ENCODE data around the gene MGAT3. TPM values are rescaled to one million over a fixed set of nuclear protein-coding genes. Genes with fewer than 3 reads are reported as not detected.
A peak's percentile ranks its signal among the peaks of the same experiment; 100 is the strongest.

Gene MGAT3
- total and polyA plus RNA-seq, 2 of the 8 experiments (the other 6 are each of a cell fraction or from before 2014, with no cell fraction given) = 4.3 to 9.2 TPM

- TF ChIP-seq, protein P1, sequence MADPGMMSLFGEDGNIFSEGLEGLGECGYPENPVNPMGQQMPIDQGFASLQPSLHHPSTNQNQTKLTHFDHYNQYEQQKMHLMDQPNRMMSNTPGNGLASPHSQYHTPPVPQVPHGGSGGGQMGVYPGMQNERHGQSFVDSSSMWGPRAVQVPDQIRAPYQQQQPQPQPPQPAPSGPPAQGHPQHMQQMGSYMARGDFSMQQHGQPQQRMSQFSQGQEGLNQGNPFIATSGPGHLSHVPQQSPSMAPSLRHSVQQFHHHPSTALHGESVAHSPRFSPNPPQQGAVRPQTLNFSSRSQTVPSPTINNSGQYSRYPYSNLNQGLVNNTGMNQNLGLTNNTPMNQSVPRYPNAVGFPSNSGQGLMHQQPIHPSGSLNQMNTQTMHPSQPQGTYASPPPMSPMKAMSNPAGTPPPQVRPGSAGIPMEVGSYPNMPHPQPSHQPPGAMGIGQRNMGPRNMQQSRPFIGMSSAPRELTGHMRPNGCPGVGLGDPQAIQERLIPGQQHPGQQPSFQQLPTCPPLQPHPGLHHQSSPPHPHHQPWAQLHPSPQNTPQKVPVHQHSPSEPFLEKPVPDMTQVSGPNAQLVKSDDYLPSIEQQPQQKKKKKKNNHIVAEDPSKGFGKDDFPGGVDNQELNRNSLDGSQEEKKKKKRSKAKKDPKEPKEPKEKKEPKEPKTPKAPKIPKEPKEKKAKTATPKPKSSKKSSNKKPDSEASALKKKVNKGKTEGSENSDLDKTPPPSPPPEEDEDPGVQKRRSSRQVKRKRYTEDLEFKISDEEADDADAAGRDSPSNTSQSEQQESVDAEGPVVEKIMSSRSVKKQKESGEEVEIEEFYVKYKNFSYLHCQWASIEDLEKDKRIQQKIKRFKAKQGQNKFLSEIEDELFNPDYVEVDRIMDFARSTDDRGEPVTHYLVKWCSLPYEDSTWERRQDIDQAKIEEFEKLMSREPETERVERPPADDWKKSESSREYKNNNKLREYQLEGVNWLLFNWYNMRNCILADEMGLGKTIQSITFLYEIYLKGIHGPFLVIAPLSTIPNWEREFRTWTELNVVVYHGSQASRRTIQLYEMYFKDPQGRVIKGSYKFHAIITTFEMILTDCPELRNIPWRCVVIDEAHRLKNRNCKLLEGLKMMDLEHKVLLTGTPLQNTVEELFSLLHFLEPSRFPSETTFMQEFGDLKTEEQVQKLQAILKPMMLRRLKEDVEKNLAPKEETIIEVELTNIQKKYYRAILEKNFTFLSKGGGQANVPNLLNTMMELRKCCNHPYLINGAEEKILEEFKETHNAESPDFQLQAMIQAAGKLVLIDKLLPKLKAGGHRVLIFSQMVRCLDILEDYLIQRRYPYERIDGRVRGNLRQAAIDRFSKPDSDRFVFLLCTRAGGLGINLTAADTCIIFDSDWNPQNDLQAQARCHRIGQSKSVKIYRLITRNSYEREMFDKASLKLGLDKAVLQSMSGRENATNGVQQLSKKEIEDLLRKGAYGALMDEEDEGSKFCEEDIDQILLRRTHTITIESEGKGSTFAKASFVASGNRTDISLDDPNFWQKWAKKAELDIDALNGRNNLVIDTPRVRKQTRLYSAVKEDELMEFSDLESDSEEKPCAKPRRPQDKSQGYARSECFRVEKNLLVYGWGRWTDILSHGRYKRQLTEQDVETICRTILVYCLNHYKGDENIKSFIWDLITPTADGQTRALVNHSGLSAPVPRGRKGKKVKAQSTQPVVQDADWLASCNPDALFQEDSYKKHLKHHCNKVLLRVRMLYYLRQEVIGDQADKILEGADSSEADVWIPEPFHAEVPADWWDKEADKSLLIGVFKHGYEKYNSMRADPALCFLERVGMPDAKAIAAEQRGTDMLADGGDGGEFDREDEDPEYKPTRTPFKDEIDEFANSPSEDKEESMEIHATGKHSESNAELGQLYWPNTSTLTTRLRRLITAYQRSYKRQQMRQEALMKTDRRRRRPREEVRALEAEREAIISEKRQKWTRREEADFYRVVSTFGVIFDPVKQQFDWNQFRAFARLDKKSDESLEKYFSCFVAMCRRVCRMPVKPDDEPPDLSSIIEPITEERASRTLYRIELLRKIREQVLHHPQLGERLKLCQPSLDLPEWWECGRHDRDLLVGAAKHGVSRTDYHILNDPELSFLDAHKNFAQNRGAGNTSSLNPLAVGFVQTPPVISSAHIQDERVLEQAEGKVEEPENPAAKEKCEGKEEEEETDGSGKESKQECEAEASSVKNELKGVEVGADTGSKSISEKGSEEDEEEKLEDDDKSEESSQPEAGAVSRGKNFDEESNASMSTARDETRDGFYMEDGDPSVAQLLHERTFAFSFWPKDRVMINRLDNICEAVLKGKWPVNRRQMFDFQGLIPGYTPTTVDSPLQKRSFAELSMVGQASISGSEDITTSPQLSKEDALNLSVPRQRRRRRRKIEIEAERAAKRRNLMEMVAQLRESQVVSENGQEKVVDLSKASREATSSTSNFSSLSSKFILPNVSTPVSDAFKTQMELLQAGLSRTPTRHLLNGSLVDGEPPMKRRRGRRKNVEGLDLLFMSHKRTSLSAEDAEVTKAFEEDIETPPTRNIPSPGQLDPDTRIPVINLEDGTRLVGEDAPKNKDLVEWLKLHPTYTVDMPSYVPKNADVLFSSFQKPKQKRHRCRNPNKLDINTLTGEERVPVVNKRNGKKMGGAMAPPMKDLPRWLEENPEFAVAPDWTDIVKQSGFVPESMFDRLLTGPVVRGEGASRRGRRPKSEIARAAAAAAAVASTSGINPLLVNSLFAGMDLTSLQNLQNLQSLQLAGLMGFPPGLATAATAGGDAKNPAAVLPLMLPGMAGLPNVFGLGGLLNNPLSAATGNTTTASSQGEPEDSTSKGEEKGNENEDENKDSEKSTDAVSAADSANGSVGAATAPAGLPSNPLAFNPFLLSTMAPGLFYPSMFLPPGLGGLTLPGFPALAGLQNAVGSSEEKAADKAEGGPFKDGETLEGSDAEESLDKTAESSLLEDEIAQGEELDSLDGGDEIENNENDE (IDR thresholded peaks at IDR 0.05; ENCODE audit: insufficient replicate concordance, low read length) = no peak
- TF ChIP-seq YY1 (IDR thresholded peaks at IDR 0.05; ENCODE audit: low read depth, low read length) = peak; percentile 96
- TF ChIP-seq ATF3 (IDR thresholded peaks at IDR 0.05; ENCODE audit: insufficient read depth, low read depth, low read length) = peak; percentile 93
- TF ChIP-seq, protein P2, sequence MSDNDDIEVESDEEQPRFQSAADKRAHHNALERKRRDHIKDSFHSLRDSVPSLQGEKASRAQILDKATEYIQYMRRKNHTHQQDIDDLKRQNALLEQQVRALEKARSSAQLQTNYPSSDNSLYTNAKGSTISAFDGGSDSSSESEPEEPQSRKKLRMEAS (IDR thresholded peaks at IDR 0.05) = peak; percentile 91
- TF ChIP-seq SUZ12 (IDR thresholded peaks at IDR 0.05; ENCODE audit: low read length) = no peak
- peak; percentile 98 for TF ChIP-seq USF2 (IDR thresholded peaks at IDR 0.05; ENCODE audit: low read length)
- peak; percentile 22; the same call in 1 of the 2 replicates for TF ChIP-seq TBP (IDR thresholded peaks at IDR 0.05; ENCODE audit: low read depth, low read length)
- TF ChIP-seq CREB1 (IDR thresholded peaks at IDR 0.05) = 0 out of 2 replicates have a peak, but pooled peaks have one; percentile 12
- TF ChIP-seq SP1 (IDR thresholded peaks at IDR 0.05; ENCODE audit: low read depth, low read length) = peak; percentile 83
These were observed 33.5 kb downstream of the MGAT3 start (continued) for GRCh38 chr22:39490135-39490798.

Data from H1 (cell line).